ENCODE measurements around the gene MYOCD.

The MYOCD gene

GRCh38 chr17:12709063-12709462 lies 43.4 kb downstream of the MYOCD start:
- peak; percentile 33 for DNase-seq (ENCODE audit: low read depth)

GRCh38 chr17:12712415-12712814 lies 46.7 kb downstream of the MYOCD start:
- peak; percentile 31 for DNase-seq (ENCODE audit: low read depth)

DNA sequence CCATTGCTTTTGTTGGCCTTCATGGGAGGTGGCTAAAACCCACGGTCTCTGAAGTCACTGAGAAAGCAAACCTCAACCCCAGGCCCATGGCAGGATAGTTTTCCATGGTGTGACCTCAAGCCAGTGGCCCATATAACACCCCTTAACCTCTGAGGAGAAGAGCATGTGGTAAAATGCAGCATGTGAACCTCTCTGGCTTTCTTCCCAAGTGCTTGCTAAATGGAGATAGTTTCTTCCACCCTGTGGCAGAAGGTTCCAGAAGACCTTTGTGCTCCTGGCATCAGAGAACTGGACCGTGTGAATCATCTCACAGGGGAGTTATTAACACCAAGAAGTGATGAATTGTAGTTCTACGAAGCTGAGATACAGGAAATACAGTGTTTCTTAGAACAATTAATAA lies 47.3 kb downstream of the MYOCD start:
- peak; percentile 70 for DNase-seq (ENCODE audit: low read depth)

- DNase-seq (ENCODE audit: low read depth), result no peak
Measured at GRCh38 chr17:12719948-12720347, 54.3 kb downstream of the MYOCD start.

GRCh38 chr17:12721581-12721980 lies 55.9 kb downstream of the MYOCD start:
- DNase-seq (ENCODE audit: low read depth), result no peak

DNA sequence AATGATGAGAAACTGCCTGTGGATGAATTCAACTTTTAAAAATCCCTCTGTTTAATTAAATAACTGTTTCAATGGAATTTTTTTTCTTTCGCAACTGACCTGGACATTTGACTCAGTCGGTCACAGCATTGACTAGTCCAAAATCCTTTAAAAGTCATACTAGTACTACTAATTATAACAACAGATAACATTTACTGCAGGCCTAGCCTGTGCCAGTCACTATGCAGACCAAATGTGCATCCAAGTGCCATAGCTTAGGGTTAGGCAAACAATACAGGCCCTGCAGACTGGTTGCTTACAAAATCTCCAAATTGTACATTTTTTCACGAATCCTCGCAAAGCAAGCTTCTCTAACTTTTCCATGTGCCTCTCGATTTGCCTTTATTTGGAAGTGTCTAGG lies 56.6 kb downstream of the MYOCD start:
- no peak for DNase-seq (ENCODE audit: low read depth)

- DNase-seq (ENCODE audit: low read depth), result no peak
Measured at GRCh38 chr17:12726131-12726530, 60.4 kb downstream of the MYOCD start.

GRCh38 chr17:12727076-12727760 lies 61.5 kb downstream of the MYOCD start:
- no peak for DNase-seq (ENCODE audit: low read depth)

DNA sequence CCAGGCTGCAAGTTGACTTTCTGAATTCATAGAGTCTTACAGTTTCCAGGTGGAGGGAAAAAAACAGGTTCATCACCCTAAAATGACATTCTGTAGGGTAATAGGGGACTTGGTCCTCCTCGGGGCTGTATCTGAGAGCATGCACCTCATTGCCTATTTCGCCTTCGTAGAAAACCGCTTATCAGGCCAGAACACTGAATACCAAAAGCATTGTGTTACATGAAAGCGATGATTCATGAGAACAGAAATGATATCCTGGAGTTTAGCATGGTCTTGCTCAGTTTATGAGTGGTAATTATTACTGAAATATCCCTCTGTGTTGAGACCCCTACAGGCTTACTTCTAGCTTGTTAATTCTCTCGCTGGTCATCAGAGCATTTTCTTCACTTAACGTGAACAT lies 62.2 kb downstream of the MYOCD start:
- no peak for DNase-seq (ENCODE audit: low read depth)

DNA sequence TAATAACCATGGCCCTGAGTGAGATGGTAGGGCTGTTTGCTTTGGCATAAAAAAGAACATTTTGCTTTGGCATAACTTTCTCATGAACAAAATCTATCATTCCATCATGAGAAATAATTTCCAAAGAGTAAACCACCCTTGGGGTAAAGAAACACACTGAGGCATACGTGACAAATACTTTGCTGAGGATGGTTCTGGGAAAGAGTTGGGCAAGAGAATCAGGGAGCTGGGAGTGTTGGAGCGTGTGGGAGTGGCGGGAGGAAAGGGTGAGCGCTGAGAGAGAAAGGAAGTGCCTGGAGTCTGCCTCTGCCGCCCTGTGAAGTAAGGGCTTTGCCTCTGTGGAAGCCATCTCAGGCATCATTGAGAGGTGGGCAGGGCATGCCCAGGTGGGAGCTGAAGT lies 63.4 kb downstream of the MYOCD start:
- peak; percentile 51 for DNase-seq (ENCODE audit: low read depth)

- DNase-seq (ENCODE audit: low read depth), result no peak
Measured at GRCh38 chr17:12730421-12730820, 64.7 kb downstream of the MYOCD start.

DNA sequence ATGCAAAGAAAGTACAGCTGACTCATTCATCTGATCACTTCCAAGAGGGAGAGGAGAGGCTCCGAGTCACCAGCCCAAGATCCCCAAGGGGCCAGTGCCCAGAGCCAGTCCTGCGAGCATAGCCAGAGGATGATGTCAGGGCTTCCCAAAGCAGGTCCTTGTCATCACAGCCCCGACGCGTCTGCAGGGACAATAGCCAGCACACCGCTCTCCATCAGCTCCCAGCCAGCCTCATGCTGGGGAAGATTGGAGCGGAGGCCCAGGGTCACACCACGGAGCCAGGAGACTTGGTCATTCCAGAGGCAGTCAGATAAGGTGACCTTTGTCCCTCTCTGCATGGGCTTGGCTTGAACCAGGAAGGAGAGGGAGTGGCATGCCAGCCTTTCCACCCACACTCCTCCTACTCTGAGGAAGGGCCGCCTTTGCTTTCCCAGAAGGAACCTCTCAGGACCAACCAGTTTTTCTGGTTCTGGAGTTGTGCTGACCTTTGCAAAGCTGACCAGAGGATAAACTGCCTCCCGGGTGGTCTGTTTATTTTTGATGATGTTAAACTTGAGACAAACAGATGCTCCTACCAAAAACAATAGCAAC lies 65.3 kb downstream of the MYOCD start:
- peak; percentile 32 for DNase-seq (ENCODE audit: low read depth)

- no peak for DNase-seq (ENCODE audit: low read depth)
Measured at GRCh38 chr17:12731839-12732238, 66.1 kb downstream of the MYOCD start.

GRCh38 chr17:12732366-12732765 lies 66.7 kb downstream of the MYOCD start:
- no peak for DNase-seq (ENCODE audit: low read depth)

DNA sequence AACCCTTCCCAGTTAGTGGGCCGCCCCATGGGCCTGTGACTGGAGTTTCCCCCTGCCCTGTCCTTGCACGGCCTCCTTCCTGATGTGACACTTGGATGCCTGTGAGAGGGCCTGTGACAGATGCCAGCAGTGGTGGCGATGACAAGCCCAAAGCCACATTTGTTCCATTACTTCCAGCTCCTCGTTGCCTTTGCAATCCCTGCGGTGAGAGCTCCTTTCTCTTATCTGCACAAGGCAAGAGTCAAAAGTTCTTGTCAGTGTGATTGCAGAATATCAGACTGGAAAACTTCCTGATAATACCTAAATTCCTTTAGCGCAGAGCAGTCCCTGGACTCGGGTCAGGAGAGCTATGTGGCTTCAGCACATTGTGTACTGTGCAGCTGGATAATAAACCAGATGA lies 69.2 kb downstream of the MYOCD start:
- no peak for DNase-seq (ENCODE audit: low read depth)

- no peak for DNase-seq (ENCODE audit: low read depth)
Measured at GRCh38 chr17:12735517-12735916, 69.8 kb downstream of the MYOCD start.

DNA sequence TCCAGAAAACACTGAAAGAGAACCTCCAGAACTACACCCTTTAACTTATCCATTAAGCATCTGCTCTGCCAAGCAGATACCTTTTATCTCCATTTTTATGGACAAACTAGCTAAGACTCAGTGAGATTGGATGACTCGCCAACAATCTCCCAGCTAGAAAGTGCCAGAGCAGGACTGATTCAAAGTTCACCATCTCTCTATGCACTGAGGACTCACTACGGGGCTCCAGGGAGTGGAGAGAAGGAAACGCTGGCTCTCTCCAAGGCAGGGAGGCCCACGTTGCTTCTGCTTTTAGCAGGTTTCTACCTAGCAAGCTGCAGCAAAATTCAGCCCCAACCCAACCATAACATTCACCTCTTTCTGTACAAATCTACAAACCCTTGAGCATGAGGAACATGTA lies 70.8 kb downstream of the MYOCD start:
- no peak for DNase-seq (ENCODE audit: low read depth)

DNA sequence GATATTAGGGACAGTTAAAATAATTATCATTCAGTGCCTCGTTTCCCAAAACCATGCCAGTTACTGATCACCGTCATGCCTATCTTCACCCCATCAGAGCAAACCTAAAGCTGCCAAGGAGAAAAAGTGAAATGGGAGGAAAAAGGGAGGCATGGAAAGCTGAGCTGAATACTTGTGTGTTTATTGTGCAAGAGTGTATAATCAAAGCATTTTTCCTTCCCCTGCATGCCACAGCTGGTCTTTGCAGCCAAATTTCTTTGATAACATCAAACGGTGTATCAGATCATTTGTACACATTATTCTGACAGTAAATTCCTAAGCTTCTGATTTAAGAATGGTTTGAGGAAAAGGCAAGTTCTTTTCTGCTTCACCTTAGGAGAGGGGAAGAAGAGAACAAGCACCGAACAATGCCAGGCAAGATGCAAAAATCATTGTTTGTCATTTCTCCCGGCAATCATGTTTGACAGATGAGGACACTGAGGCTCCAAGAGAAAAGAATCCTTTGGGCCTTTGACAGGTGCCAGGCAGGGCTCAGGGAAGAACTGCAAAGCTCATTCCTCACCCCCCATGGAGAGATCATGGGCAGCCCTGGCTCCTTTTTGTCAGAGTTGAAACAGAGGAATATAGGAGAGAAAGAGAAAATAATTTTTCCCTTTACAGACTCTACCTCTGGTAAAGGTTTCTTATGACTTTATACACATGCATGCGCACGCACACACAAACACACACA lies 72.2 kb downstream of the MYOCD start:
- no peak for DNase-seq (ENCODE audit: low read depth)

GRCh38 chr17:12738624-12739023 lies 72.9 kb downstream of the MYOCD start:
- no peak for DNase-seq (ENCODE audit: low read depth)

GRCh38 chr17:12739500-12739899 lies 73.8 kb downstream of the MYOCD start:
- no peak for DNase-seq (ENCODE audit: low read depth)

- DNase-seq (ENCODE audit: low read depth), result no peak
Measured at GRCh38 chr17:12743046-12743445, 77.4 kb downstream of the MYOCD start.

DNA sequence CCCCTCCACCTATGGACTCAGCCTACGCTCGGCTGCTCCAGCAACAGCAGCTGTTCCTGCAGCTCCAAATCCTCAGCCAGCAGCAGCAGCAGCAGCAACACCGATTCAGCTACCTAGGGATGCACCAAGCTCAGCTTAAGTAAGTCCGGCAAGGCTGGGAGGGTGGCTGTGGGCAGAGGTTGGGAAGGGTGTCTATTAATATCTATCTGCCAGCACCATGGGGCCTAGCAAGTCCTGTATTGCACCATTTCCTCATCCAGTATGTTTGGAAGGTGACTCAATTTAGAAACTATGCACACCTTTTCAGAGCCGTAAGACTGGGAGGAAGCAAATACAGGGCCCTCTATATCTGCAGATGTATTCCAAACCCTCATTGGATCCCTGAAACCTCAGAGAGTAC lies 78.6 kb downstream of the MYOCD start:
- no peak for DNase-seq (ENCODE audit: low read depth)

DNA sequence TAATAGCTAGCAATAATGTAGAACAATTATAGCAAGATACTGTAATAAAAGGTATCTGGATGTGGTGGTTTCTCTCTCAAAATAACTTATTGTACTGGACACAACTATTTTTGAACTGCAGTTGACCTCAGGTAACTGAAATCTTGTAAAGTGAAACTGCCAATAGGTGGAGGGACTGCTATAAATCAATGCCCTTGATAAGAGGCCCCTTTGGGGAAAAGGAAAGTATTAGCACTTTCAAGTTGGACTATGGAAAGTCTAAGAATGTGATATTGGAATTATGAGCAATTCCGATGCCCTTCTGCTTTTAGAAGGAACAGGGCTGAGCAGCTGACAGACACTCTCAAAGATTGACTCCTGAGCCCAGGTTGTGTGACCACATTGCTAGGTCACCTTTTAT lies 79.1 kb downstream of the MYOCD start:
- DNase-seq (ENCODE audit: low read depth), result no peak

DNA sequence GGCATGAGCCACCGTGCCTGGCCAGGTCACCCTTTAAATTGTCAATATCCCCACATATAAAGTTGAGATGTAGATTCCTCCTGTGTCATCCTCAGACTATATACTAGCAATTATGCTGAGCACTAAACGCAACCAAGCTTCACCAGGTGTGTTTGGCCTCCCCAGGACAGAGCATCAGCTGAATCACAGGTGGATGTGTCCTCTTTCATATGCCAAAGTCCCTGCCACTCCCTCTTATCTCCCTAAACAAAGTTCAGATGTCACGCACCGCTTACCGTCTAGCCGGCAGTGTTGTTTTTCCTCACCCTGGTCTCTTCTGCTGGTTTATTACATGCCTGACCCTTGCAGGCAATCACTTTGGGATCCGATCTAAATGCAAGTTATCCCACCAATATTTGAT lies 79.8 kb downstream of the MYOCD start:
- DNase-seq (ENCODE audit: low read depth), result no peak
